GM21529 (cell line): ENCODE measurements around the gene CLPTM1L.
"Not testable (repeated sequence)": the region's sequence is repeated elsewhere in the genome, so short reads cannot be mapped to it uniquely, and the experiment has no call there.

Source experiments
- ATAC-seq: cut with Tn5 transposase; IDR thresholded peaks from one replicate; pipeline ENCODE4 v1.9.1; 2021; ENCODE audit not compliant: unreplicated experiment

Gene CLPTM1L

DNA sequence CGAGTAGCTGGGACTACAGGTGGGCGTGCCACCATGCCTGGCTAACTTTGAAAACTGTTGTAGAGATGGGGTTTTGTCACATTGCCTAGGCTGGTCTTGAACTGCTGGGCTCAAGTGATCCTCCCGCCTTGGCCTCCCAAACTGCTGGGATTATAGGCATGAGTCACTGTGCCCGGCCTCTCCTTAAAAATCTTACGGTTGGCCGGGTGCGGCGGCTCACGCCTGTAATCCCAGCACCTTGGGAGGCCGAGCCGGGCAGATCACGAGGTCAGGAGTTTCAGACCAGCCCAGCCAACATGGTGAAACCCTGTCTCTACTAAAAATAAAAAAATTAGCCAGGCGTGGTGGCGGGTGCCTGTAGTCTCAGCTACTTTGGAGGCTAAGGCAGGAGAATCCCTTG is 2.2 kb downstream of the CLPTM1L start:
- not testable (repeated sequence) for ATAC-seq

DNA sequence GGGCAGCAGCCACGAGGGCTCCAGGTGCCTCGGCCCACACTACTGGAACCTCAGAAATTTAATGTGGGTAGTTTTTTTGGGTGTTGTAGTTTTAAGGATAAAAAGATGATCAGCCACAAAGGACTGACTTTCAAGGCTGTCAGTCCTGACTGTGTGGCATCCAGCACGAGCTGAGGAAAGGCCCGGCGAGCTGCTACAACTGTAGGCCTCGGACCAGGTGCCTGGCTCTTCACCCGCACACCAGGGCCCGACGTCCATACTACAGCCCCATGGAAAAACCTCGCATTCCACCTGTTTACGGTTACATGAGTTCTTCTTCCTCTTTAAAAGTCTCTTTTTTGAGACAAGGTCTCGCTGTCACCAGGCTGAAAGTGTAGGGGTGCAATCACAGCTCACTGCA is 2.6 kb downstream of the CLPTM1L start:
- ATAC-seq, result no peak

DNA sequence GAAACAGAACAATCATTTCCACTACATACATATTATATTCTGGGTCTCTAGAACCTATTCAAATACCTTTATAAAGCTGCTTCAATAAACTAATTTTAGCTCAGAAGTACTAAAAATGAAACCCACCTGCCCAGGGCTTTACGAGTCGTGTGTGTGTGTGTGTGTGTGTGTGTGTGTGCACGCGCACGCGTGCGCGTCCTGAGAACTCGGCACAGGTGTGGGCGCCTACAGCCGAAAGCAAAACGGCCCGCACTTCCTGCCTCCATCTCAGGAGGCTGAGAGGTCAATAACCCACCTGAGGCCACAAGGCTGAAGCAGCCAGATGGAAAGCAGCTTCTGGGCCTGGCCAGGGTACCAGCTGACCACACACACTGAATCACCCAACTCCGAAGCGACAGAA is 3.0 kb downstream of the CLPTM1L start:
- no peak for ATAC-seq

DNA sequence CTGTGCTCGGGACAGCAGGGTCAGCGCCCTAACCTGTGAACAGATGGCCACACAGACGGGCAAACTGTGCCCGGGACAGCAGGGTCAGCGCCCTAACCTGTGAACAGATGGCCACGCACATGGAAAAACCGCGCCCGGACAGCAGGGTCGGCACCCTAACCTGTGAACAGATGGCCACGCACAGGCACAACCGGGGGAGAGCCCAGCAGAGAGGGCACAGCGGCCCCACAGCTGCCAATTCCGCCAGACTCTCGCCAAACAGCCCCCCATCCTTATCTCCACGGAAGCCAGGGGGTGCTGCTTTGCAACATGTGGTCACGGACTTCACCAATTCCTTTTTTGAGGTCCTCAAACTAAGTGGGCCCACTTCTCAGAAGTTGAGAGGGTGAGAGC is 5.1 kb downstream of the CLPTM1L start:
- ATAC-seq, result not testable (repeated sequence)

DNA sequence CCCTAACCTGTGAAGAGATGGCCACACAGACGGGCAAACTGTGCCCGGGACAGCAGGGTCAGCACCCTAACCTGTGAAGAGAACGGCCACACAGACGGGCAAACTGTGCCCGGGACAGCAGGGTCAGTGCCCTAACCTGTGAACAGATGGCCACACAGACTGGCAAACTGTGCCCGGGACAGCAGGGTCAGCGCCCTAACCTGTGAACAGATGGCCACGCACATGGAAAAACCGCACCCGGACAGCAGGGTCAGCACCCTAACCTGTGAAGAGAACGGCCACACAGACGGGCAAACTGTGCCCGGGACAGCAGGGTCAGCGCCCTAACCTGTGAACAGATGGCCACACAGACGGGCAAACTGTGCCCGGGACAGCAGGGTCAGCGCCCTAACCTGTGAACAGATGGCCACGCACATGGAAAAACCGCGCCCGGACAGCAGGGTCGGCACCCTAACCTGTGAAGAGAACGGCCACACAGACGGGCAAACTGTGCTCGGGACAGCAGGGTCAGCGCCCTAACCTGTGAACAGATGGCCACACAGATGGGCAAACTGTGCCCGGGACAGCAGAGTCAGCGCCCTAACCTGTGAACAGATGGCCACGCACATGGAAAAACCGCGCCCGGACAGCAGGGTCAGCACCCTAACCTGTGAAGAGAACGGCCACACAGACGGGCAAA is 5.6 kb downstream of the CLPTM1L start:
- not testable (repeated sequence) for ATAC-seq

DNA sequence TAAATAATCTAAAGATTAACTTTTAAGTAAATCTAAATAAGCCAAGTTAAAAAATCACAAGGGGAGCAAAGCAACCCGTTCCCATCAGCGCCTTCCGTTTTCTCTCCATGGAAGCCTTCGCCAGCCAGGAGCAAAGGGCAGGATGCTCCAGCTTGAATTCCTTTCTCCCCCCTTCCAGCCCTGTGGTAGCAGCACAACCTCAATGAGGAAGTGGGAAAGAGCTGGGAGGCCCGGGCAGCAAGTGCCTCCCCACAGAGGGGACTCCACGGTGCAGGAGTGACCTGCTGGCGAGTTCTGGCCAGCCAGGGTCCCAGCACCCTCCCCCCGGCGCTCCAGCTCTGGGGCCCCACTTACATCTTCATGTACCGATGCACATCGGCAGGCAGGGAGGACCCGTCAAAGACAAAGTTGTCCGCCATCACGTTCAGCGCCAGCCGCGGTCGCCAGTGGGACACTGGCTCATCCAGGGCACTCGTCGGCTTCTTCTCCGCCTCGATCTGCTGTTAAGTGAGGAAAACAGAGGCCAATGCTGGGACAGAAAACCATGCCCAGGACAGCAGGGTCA is 6.3 kb downstream of the CLPTM1L start:
- no peak for ATAC-seq

DNA sequence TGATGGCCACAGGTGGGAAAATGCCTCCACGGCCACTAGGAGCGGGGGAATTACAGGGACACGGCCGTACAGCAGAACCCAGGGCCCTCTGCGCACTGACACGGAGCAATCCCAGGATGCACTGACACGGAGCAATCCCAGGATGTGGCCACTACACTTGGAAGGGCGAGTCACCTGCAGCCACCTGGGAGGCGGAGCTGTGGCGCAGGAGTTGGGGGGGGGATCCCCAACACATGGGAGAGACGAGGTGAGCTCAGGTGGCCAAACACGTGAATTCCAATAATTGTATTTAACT is 6.8 kb downstream of the CLPTM1L start:
- ATAC-seq, result no peak

DNA sequence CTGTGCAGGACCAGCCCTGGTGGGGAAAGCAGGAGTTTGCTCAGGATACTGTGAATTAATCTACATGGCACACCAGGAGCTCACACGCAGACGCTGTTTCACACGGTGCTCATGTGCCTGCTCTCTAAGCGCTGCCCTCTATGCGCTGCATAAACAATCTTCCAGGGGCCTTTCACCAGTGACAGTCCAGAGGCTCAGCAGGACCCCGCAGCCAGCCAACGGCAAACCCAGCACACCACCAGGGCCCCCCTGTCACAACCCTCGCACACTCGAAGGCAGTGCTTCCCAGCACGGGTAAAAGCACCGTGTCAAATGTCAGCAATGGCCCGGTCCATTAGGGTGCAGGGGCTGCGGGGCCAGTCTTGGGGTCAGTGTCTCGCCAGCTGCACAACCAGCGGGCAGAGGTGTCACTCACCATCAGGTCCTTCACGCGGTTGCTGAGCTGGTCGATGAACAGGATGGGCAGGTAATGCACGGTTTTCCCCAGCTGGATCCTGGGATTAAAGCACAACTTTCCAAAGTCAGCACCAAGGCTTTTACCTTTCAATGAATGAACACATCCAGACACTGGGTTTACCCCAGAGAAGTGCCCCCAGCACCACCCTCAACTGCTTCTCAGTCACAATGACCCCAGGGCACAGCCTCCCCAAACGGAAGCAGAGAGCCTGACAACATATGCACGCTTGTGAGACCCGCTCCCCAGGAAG is 7.3 kb downstream of the CLPTM1L start:
- ATAC-seq, result no peak

DNA sequence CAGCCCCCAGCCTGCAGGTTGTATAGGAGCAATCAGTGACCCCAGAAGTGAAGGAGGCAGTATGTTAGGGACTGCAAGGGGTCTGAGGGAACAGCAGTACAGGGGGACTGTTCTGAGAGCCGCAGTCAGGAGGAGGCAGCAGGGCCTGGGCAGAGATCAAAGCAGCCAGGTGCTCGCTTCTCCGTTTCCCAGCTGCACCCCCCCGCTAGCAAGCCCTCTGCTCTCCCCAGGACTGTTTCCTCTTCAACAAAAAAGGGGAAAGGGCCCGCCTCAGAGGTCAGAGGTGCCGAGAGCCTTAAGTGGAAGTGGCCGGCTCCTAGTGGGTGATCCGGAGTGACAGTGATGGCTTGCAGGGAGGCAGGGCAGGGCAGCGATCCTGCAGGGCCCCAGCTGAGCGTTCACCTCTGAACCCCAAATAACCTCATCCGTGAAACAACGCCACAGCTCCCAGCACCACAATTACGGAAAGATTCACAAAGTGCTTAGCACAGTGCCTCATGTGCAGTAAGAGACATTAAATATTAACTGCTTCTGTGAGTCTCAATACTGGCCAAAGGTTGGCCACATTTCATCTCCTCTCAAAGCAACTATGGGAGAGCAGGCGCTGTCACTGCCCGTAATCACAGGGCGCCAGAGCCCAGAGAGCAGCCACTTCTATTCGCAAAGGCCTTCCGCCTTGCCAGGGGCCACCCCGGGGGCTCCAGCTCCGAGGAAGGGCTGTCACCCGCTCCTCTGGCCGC is 8.0 kb downstream of the CLPTM1L start:
- no peak for ATAC-seq

DNA sequence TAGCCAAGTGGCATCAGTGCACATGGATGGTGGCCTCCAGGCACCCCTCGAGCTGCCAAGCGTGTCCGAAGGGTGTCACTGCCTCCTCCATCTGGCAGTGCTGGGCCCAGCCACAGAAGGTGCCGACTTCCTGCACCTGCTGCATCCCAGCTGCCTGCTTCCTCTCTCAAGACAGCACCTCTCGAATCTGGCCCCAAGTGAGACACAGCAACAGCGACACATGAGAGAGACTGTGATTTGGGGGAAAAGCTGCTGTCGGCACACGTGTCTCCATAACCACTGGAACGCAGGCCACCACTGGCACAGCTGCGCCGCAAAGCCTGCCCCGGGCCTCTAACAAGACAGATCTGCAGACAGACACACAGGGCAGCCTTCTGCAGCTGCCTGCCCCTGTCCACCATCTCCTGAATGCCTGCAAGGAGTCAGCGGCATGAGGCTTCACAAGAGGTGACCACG is 8.8 kb downstream of the CLPTM1L start:
- no peak for ATAC-seq

DNA sequence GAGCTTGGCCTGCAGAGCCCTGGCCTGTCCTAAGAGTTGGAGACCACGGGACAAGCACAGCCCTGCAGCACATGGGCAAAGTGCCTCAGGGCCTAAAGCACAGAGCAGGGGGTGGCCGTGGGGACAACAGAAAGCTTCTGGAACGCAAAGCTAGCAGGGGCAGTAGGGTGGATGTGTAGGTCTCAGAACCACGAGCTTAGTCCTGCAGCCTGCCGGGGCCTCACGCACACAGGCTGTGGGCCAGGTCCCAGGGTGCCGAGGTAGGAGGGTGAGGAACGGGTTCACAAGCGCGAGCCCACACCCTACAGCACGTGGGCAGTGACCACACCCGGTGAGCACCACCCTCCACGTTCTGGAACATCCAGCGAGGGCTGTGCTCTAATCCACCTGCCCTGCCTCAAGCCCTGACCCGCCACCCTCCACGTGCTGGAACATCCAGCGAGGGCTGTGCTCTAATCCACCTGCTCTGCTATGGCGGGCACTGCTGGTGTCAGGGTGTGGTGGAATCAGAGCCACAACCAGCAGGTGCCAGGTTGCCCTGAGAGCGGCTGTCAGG is 9.3 kb downstream of the CLPTM1L start:
- no peak for ATAC-seq

DNA sequence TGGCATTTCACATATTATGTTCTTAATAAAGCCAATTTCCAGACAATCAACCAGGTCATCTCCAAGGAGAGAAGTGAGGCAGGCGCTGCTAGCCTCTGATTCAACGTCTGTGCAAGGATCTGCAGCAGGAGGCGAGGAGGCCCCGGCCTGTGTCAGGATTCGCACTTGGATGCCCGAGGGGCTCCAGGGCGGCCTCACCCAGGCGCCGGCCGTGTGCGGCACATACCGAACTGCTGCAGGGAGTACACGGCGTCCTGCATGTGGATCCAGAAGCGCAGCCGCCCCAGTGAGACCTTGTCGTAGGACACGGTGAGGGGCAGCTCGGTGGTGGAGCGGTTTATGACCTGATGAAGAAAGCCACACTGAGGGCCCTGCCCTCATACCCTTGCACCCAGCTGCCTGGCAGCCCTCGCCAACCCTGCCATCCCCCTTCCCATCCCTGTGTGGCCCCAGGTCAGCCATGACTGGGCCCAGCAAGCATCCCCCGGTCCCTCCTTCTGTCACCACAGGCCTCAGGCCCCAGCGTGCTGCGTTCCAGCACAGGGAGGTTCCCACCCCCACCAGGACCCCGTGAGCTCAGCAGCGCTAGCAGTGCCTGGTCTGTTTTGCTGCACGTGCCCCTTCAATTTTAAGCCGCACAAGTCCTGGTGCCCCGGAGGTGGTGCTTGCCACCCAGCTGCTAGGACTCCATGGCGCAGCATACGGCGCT is 9.9 kb downstream of the CLPTM1L start:
- ATAC-seq, result no peak

DNA sequence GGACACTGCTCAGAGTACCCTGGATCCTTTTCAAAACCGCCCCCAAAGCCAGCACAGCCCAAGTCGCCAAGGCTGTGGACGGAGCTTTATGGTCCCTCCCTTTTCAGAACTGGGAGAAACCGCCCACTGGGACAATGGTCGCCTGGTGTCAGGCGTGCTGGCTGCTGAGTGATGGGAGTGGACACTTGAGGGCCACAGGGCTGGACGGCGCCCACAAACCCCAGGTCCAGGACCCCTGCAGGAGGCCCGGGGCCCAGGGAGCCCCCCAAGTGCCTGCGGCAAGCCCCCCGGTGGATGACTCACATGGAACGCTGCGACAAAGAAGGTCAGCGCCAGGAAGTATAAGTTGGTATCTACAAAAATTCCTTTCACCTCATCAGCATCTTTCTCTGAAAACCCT is 10.9 kb downstream of the CLPTM1L start:
- no peak for ATAC-seq

DNA sequence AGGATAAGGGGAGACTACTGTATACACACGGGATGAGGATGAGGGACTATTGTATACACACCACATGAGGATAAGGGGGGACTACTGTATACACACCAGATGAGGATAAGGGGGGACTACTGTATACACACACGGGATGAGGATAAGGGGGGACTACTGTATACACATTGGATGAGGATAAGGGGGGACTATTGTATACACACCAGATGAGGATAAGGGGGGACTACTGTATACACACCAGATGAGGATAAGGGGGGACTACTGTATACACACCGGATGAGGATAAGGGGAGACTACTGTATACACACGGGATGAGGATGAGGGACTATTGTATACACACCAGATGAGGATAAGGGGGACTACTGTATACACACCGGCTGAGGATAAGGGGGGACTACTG is 11.6 kb downstream of the CLPTM1L start:
- ATAC-seq, result not testable (repeated sequence)

DNA sequence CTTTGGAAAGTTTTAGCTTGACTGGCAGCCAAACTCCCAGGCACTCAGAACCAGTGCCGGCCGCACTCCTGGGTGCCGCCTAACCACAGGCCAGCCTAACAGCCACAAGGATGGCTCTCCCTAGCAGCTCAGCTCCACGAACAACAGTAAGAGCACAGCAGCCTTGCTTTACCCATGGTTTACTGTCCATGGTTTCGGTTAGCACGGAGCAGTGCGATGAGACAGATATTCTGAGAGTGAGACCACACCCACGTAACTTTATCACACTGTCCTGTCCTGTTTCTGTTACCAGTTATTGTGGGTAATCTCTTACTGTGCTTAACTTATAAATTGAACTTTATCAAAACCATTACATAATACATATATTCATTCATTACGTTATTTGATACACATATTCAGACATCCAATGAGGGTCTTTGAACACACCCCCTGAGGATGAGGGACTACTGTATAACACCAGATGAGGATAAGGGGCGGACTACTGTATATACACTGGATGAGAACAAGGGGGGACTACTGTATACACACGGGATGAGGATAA is 12.4 kb downstream of the CLPTM1L start:
- ATAC-seq, result no peak

DNA sequence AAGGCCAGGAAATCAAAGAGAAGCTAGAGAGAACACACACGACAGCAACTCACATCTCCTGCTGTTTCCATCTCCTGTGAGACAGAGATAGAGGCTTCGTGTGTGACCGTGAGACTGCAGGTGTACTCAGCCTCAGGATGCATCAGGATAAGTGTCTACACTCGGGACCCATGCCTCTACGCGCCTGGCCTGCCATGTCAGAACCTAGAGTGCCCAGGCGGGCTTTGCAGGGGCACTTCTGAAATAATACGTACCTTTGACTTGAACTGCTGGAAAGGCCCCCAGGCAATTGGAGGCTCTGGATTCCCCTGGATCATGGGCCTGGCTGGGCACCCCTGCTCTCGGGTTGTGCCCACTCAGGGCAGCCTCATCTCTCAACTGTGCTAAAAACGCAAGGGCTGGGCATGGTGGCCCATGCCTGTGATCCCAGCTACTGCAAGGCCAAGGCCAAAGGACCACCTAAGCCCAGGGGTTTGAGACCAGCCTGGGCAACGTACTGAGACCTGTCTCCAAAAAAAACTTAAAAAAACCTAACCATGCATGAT is 13.0 kb downstream of the CLPTM1L start:
- ATAC-seq, result no peak

DNA sequence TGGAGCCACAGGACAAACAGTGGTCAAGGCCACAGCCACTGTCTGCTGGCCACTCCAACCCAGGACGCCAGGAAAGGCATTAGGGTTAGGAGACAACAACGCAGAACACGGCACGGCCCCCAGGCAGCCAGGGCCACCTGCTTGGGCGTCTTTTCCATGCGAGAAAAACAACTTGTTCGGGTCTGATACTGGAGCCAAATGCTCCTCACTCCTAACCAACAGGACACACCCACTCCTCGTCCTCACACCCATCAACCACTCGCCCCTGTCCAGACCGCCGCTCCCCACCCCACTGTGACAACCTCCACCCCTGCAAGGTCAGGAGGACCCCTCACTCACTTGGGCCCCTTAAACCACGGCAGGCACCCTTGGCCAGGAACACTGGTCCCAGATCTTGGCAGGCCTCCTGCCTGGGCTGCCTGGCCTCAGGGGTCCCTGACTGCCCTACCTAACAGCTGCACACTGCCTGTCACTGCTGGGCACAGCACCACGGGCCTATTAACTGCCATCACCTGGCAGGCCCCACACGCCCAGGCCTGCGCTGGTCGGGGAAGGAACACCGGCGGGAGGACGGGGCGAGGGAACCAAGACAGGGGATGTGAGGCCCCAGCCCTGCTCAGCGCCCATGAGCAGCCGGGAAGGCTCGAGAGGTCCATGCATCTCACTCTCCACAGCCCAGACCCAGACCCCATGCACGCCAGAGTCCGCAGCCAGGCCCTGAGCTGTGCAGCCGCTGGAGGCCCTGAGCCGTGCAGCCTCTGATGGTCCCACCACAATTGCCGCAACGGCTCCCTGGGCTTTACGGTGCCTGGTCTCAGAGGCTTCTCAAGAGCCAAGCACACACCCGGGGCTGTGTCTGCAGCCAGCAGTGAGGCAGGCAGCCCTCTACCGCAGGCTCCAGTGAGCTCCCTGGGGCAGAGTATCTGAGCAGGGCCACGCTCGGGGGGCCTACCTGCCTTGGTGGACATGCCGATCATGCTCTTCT is 13.8 kb downstream of the CLPTM1L start:
- ATAC-seq, result no peak

DNA sequence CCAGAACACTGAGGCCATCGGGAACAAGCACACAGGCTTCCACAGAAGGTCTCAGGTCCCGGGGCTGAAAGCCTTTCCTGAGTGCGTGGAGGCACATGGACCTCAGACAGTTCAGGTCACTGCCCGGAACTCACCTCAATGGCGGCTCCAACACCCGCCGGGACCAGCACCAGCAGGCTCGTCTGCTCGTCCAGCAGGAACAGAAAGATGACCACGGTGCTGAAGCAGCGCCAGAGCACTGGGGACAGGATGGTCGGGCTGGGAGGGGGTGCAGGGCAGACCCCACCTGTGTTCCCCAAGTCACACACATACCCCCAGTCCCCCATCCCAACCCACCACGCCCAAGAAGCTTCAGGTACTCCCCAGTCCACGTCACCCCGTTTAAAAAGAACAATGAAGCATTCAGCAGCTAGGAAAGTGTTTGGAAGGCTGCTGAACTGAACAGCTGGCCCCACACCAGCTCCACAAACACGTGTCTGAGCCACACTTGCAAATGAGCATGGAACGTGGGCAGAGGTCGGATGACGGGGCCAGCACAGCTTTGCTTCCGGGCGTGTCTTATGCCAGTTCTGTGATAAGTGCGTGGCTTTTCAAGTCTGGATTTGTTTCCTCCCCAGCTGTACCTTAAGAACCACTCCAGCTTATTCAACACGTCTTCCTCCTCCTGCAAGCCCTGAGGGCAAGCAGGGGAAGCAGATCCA is 14.6 kb downstream of the CLPTM1L start:
- ATAC-seq, result no peak
